GM12864 (cell line): ENCODE measurements around the gene ECM1.

Experiments
- DNase-seq: peaks from one replicate; pipeline ENCODE4 v3.0.0-alpha.2; 2011; ENCODE audit warnings: low read depth
- H3K4me3 ChIP-seq: 2 replicates; pipeline ENCODE4 v1.5.1; 2011; ENCODE audit warnings: mild to moderate bottlenecking, low read depth, low read length, control low read depth
- TF ChIP-seq, protein P1 (sequence below): IDR thresholded peaks from 2 replicates; pipeline ENCODE4 v1.5.1; 2011; ENCODE audit warnings: low read depth, mild to moderate bottlenecking, moderate library complexity, low read length, control low read depth, inconsistent platforms; ENCODE audit errors: missing control alignments

ECM1 gene

DNA sequence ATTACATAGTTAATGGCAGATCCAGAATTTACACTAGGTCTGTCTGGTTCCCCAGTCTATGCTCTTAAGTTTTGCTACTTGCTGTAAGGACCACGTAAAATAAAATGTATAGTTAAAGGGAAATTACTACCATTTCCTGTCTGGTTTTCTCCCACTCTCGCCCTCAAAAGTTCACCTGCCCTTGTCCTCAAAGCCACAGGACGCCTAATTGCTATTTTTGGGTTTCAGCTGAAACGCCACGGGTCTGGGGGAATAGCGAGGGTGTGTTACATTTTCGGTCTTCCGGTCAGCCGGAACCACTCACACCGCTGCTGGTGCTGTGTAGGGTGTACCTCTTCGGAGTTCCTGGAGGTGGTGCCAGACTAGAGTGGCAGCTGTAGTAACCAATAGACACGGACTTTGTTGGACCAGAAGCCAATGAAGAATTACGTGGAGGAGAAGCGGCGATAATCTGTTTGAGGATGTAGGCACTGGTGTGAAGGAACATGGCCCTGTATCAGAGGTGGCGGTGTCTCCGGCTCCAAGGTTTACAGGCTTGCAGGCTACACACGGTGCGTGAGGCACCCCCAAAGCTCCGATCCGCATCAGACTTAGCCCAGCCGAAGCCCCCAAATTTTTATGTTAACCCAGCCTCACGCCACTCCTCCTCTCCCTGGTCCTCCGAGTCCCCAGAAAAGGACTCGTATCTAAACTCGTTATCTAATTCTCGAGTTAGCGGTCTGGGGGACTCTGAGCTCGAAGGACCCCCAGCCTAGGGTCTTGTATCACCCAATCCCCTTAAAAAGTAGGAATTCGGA lies 20.7 kb upstream of the ECM1 start, which contains the start of gene TARS2:
TSS of gene TARS2 (plus strand) at position 454 of the 797 bp plus-strand sequence. CDS start at position 486, 32 bp downstream.
- H3K4me3 ChIP-seq, result peak within 1 kb of the TSS; percentile 91
- TF ChIP-seq, protein P1, sequence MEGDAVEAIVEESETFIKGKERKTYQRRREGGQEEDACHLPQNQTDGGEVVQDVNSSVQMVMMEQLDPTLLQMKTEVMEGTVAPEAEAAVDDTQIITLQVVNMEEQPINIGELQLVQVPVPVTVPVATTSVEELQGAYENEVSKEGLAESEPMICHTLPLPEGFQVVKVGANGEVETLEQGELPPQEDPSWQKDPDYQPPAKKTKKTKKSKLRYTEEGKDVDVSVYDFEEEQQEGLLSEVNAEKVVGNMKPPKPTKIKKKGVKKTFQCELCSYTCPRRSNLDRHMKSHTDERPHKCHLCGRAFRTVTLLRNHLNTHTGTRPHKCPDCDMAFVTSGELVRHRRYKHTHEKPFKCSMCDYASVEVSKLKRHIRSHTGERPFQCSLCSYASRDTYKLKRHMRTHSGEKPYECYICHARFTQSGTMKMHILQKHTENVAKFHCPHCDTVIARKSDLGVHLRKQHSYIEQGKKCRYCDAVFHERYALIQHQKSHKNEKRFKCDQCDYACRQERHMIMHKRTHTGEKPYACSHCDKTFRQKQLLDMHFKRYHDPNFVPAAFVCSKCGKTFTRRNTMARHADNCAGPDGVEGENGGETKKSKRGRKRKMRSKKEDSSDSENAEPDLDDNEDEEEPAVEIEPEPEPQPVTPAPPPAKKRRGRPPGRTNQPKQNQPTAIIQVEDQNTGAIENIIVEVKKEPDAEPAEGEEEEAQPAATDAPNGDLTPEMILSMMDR, result no peak

DNA sequence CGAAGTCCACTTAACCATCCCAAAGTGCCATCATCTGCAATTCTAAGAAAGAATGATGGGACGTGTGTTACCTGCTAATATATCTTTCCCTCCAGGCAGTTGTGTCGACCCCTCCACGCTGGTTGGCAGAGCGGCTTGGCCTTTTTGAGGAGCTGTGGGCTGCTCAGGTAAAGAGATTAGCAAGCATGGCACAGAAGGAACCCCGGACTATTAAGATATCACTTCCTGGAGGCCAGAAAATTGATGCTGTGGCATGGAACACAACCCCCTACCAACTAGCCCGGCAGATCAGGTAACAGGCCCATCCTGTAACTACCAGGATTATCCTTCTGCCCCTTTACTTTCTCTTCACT lies 20.2 kb upstream of the ECM1 start:
- no peak for DNase-seq
- H3K4me3 ChIP-seq, result peak overlapping the region; percentile 91
- TF ChIP-seq, protein P1, result no peak

More for the DNA sequence above, 20.7 kb upstream of the ECM1 start, which contains the start of gene TARS2:
- DNase-seq, result peak; percentile 99

DNA sequence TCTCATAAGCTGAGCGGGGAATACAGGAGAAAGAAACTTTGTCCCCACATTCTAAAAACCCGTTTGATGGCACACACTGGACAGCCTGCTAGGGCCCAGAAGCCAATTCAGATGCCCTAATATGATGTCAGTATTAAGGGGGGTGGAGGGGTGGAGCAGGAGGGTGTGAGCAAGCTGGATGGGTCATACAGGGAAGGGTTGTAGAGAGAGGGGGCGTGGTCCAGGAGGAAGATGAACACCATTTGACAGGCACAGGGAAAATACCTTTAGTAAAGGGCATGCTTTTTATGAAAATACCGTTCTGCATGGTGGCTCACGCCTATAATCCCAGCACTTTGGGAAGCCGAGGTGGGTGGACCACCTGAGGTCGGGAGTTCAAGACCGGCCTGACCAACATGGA lies 14.7 kb upstream of the ECM1 start:
- no peak for DNase-seq
- TF ChIP-seq, protein P1, result no peak
- H3K4me3 ChIP-seq, result no peak overlapping the region

- H3K4me3 ChIP-seq, result no peak overlapping the region
- DNase-seq, result no peak
- TF ChIP-seq, protein P1, result no peak
Observed at GRCh38 chr1:150498342-150498741, 9.6 kb upstream of the ECM1 start.

GRCh38 chr1:150505431-150505830 lies 2.5 kb upstream of the ECM1 start:
- TF ChIP-seq, protein P1, result no peak
- DNase-seq, result no peak
- H3K4me3 ChIP-seq, result no peak overlapping the region

DNA sequence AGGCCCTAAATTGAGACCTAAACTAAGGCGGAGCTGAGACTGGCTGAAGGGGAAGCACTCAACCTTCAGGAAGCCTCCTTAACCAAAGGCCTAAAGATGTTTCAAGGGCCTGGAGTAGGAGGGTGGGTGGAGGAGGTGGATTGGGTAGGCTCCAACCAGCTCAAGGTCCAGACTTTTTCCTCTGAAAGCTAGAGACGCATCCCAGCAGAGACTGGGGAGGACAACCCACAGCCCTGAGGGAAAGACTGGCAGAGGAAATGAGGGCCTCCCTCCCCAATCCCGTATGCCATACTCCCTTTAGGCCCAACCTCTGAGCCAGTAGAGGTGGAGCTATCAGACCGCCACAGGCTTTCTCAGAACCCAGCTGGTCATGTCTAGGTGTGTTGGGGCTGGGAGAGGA lies 1.1 kb downstream of the ECM1 start:
- H3K4me3 ChIP-seq, result no peak overlapping the region
- no peak for DNase-seq
- TF ChIP-seq, protein P1, result no peak

DNA sequence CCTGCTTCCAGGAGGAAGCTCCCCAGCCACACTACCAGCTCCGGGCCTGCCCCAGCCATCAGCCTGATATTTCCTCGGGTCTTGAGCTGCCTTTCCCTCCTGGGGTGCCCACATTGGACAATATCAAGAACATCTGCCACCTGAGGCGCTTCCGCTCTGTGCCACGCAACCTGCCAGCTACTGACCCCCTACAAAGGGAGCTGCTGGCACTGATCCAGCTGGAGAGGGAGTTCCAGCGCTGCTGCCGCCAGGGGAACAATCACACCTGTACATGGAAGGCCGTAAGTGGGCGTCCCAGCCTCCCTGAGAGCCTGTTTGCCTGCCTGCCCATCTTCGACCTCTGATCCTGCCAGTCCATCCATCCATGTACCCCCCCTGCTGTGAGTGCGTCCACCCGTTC lies 3.6 kb downstream of the ECM1 start:
- TF ChIP-seq, protein P1, result no peak
- no peak overlapping the region for H3K4me3 ChIP-seq
- no peak for DNase-seq
